Astrocyte of the spinal cord (primary cell): Measurements from ENCODE around the gene ACBD5.
A peak's percentile ranks its signal among the peaks of the same experiment; 100 is the strongest.

Experiments
- DNase-seq: peaks from one replicate; pipeline ENCODE4 v3.0.0; 2011; ENCODE audit warnings: low read depth, low spot score
- H3K4me3 ChIP-seq: 2 replicates; pipeline ENCODE4 v1.5.1; 2011; ENCODE audit warnings: low read depth, mild to moderate bottlenecking, low read length, moderate library complexity
- in situ Hi-C: cut with HindIII; loops from 2 replicates; pipeline ENCODE4 v1.10.0; 2017; ENCODE audit warnings: low sequenced_read_pairs
- TF ChIP-seq, protein P1 (sequence below): IDR thresholded peaks from 2 replicates; pipeline ENCODE4 v1.5.1; 2012; ENCODE audit warnings: low read depth, mild to moderate bottlenecking, low read length, inconsistent platforms

The ACBD5 gene

GRCh38 chr10:27247006-27247405, 6.4 kb upstream of the ACBD5 start:
- no peak for DNase-seq
- TF ChIP-seq, protein P1, sequence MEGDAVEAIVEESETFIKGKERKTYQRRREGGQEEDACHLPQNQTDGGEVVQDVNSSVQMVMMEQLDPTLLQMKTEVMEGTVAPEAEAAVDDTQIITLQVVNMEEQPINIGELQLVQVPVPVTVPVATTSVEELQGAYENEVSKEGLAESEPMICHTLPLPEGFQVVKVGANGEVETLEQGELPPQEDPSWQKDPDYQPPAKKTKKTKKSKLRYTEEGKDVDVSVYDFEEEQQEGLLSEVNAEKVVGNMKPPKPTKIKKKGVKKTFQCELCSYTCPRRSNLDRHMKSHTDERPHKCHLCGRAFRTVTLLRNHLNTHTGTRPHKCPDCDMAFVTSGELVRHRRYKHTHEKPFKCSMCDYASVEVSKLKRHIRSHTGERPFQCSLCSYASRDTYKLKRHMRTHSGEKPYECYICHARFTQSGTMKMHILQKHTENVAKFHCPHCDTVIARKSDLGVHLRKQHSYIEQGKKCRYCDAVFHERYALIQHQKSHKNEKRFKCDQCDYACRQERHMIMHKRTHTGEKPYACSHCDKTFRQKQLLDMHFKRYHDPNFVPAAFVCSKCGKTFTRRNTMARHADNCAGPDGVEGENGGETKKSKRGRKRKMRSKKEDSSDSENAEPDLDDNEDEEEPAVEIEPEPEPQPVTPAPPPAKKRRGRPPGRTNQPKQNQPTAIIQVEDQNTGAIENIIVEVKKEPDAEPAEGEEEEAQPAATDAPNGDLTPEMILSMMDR, result no peak
- H3K4me3 ChIP-seq, result no peak overlapping the region
- in situ Hi-C loops, result no loop called here

DNA sequence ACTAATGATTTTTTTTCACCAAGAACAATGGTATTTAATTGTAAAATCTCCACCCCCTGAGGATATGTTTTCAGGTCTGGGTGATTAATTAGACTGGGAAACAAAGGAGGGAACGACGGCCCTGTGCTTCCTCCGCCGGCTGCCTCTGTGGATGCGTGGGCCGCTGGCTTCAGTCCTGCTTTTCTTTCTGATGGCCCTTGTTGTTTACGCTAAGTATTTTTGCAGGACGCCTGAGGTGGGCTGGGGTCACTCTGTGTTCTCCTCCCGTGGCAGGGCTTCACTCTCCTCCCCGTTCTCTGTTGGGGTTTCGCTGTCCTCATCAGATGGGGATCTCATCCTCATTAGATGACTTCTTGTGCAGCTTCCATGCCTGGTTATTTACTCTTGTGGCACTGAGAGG, 5.2 kb upstream of the ACBD5 start:
- in situ Hi-C loops, result no loop called here
- TF ChIP-seq, protein P1, result no peak
- no peak overlapping the region for H3K4me3 ChIP-seq
- DNase-seq, result no peak

DNA sequence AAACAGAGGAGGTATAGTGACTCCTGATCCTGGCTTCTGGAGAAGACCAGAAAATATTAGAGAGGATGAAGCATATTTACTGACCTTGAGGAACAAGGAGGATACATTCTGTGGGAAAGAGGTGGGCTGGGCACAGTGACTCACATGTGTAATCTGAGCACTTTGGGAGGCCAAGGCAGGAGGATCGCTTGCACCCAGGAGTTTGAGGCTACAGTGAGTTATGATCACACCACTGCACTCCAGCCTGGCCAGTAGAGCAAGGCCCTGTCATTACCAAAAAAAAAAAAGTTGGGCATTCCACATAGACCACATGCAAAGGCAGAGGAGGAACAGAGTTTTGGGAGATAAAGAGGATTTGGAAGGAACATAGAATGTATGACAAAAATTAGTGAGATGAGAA, 4.4 kb upstream of the ACBD5 start:
- H3K4me3 ChIP-seq, result no peak overlapping the region
- DNase-seq, result no peak
- in situ Hi-C loops, result no loop called here
- TF ChIP-seq, protein P1, result no peak

GRCh38 chr10:27242951-27243551, 2.5 kb upstream of the ACBD5 start:
- in situ Hi-C loops, result no loop called here
- H3K4me3 ChIP-seq, result peak overlapping the region; percentile 84
- TF ChIP-seq, protein P1, result no peak
- peak; percentile 69 for DNase-seq

DNA sequence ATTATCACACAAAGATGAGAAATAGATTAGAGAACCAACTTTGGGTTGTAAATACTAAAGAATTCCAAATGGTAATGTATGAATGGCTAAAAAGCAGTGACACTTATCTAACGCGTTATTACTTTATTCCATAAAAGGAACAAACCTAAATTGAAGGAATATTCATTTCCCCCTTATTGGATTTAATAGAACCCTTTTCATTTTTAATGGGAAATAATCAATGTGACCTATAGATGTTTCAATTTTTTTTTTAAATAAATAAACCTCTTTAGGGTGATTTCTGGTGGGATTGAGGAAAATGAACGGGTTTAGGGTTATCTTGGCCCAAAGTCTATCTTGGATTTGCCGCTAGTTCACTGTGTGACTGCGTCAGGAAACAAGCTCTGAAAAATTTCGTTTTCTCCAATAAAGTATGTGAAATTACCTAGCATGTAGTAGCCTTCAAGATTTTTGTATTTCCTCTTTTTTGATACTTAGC, 1.9 kb upstream of the ACBD5 start:
- no peak for DNase-seq
- H3K4me3 ChIP-seq, result peak overlapping the region; percentile 84
- TF ChIP-seq, protein P1, result no peak
- in situ Hi-C loops, result no loop called here

- in situ Hi-C loops, result no loop called here
- TF ChIP-seq, protein P1, result peak; percentile 28
- peak; percentile 97 for DNase-seq
Measured at GRCh38 chr10:27241652-27242472, 1.3 kb upstream of the ACBD5 start.

More at GRCh38 chr10:27241652-27242472, 1.3 kb upstream of the ACBD5 start:
- H3K4me3 ChIP-seq, result peak overlapping the region; percentile 84
